Astrocyte of the cerebellum (primary cell): ENCODE data around the gene STRN4.
"Not testable (repeated sequence)": the region's sequence is repeated elsewhere in the genome, so short reads cannot be mapped to it uniquely, and the experiment has no call there.

Experiments
- DNase-seq: peaks from one replicate; pipeline ENCODE4 v3.0.0-alpha.2; 2011; ENCODE audit warnings: low read depth
- H3K4me3 ChIP-seq: 2 replicates; pipeline ENCODE4 v1.5.1; 2011; ENCODE audit warnings: mild to moderate bottlenecking, low read depth, low read length, moderate library complexity
- in situ Hi-C: cut with HindIII; loops from 2 replicates; pipeline ENCODE4 v1.10.0; 2017; ENCODE audit warnings: low sequenced_read_pairs
- TF ChIP-seq, protein P1 (sequence below): IDR thresholded peaks from 2 replicates; pipeline ENCODE4 v1.5.1; 2012; ENCODE audit warnings: low read length, low read depth, moderate library complexity, mild to moderate bottlenecking; ENCODE audit errors: missing control alignments

STRN4 gene

DNA sequence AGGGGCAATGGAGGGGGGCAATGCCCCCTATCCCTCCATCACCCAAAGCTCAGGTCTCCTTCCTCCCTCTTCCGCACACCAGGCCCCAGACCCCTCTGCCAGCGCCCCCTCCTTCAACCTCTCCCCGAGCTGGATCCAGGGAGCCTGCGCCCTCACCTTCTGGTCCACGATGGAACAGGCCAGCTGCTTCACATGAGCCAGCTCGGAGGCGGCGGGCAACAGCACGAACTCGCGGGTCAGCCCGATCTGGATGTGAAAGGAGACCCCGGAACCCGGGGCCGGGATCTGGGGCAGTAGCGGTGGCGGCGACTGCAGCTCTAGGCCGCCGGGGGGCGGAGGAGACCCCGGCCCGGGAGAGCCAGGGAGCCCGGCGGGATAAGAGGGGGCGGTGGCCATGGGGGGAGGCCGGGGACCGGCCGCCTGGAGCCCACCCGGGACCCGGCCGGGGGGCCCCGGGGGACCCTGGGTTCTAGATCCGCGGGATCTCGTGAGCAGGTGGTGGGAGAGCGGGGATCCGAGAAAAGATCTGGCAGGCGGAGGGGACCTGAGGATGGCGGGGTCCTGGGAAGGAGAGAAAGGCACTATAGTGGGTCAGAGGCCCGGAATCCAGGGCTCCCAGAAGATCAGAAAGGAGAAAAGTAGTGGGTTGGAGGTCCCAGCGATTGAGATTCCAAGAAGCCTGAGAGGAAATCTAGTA lies 30.1 kb downstream of the STRN4 start:
- in situ Hi-C loops: no loop called here
- no peak for DNase-seq
- H3K4me3 ChIP-seq: peak overlapping the region; percentile 61
- TF ChIP-seq, protein P1, sequence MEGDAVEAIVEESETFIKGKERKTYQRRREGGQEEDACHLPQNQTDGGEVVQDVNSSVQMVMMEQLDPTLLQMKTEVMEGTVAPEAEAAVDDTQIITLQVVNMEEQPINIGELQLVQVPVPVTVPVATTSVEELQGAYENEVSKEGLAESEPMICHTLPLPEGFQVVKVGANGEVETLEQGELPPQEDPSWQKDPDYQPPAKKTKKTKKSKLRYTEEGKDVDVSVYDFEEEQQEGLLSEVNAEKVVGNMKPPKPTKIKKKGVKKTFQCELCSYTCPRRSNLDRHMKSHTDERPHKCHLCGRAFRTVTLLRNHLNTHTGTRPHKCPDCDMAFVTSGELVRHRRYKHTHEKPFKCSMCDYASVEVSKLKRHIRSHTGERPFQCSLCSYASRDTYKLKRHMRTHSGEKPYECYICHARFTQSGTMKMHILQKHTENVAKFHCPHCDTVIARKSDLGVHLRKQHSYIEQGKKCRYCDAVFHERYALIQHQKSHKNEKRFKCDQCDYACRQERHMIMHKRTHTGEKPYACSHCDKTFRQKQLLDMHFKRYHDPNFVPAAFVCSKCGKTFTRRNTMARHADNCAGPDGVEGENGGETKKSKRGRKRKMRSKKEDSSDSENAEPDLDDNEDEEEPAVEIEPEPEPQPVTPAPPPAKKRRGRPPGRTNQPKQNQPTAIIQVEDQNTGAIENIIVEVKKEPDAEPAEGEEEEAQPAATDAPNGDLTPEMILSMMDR: no peak

DNA sequence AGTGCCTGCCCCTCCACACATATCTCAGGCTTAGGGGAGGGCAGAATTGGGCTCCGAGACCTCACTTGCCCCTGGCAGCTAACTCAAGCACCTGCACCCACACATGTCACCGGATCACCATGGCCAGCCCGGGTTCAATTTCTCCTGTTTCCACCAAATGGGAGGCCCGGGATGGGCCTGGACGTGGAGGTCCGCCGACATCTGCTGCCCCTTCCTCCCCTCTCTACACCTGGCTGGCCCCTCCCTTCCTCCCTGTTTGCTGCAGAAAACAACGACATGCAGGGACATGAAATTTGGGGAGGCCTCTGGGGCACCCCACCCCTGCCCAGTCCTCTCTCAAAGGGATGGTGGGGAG lies 30.7 kb downstream of the STRN4 start:
- H3K4me3 ChIP-seq: peak overlapping the region; percentile 61
- in situ Hi-C loops: no loop called here
- no peak for DNase-seq
- TF ChIP-seq, protein P1: no peak

DNA sequence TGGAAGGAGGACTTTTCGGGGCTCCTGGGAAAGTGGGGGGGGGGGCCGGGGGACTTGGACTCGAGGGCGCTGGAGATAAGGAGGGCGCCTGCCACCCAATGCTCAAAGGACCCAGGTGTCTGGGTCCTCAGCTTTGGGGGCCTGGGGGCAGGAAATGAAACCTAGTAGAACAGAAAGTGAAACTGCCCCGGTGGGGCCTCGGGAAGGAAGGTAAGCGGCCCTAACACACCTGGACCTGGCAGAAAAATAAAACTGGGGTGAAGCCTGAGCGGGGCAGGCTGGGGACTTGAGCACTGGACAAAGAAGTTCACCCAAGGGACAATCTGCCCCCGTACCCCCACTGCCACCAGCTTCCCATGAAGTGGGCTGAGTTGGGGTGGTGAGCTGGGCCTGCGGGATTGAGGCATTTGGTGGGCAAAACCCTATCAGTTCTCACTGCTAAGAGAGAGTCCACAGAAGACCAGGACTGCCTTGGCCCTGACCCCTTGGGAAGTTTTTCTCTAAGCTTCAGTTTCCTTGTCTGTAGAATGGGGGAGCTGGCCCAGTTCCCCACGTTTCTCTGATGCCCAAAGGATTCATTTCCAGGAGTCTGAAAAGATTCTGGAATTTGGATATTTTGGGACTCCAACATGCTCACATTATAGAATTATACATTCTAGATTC lies 31.7 kb downstream of the STRN4 start:
- DNase-seq: no peak
- in situ Hi-C loops: no loop called here
- peak overlapping the region; percentile 61 for H3K4me3 ChIP-seq
- TF ChIP-seq, protein P1: no peak

DNA sequence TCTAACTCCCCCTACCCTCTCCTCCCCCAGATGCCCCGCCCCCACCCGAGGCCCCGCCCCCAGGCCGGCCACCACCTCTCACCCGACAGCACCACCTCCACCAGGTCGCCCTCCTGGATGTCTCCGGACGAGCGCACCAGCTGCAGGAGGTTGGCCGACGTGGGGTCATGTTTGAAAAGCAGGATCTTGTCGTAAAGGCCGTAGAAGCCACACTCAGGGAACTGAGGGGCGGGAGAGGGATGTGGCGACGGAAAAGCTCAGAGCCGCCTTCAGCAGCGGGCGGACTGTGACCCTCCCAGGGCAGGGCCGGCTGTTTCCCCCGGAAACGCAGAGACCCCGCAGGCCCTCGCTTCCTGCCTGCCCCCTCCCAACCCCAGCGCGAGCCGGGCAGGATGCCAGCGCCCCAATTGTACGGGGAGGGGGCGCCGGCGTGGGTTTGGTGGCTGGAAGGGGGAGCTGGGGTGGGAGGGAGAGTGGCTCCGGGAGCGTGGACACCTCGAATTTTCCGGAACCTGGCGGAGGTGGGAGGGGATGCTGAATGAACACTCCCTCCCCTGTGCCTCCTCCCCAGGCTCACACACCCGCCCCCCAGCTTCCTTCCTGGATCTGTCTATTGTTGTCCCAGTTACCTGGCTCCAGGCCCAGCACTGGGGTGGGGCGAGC lies 32.3 kb downstream of the STRN4 start:
- TF ChIP-seq, protein P1: no peak
- in situ Hi-C loops: no loop called here
- DNase-seq: peak; percentile 52
- H3K4me3 ChIP-seq: peak overlapping the region; percentile 61

DNA sequence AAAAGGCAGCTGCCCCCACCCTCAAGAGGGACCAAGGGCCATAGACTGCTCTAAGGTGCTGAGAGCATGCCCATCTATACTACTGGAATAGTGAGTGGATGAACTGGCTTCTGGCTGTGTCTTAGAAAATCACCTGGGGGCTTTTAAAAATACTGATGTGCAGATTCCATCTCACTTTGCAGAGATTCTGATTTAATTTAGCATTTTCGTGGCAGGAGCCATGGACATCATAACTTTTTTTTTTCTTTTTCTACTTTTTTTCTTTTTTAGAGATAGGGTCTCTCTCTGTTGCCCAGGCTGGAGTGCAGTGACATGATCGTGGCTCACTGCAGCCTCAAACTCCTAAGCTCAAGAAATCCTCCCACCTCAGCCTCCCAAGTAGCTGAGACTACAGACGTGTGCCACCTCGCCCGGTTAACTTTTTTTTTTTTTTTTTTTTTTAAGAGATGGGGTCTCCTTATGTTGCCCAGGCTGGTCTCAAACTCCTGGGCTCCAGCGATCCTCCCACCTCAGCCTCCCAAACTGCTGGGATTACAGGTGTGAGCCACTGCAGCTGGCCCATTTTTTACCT lies 33.4 kb downstream of the STRN4 start:
- H3K4me3 ChIP-seq, in situ Hi-C loops, DNase-seq: not testable (repeated sequence)

DNA sequence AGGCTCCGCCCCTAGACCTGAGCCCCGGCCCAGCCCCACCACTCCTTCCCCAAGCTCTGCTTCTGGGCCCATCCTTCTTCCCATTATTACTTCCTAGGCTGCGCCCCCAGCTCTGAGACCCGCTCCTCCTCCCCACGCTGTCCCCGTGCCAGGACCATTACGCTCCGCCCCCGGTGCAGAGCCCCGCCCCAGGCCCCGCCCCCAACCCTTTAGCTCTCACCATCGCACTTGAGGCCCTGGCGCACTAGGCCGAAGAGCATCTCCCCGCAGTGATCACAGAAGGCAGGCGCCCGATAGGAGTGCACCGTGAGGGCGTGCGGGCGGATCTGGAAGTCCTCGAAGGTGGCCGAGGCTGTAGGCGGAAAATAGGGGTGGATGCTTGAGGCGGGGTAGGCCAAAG lies 35.6 kb downstream of the STRN4 start:
- DNase-seq: no peak
- in situ Hi-C loops: no loop called here
- TF ChIP-seq, protein P1: no peak
- H3K4me3 ChIP-seq: no peak overlapping the region
